Measurements from ENCODE around the gene MT4. TPM values are rescaled to one million over a fixed set of nuclear protein-coding genes. Genes with fewer than 3 reads are reported as not detected.
A peak's percentile ranks its signal among the peaks of the same experiment; 100 is the strongest.

Gene MT4
- total and polyA plus RNA-seq, 2 donors (not counting 3 experiments of a cell fraction or from before 2014, with no cell fraction given) = not detected

DNA sequence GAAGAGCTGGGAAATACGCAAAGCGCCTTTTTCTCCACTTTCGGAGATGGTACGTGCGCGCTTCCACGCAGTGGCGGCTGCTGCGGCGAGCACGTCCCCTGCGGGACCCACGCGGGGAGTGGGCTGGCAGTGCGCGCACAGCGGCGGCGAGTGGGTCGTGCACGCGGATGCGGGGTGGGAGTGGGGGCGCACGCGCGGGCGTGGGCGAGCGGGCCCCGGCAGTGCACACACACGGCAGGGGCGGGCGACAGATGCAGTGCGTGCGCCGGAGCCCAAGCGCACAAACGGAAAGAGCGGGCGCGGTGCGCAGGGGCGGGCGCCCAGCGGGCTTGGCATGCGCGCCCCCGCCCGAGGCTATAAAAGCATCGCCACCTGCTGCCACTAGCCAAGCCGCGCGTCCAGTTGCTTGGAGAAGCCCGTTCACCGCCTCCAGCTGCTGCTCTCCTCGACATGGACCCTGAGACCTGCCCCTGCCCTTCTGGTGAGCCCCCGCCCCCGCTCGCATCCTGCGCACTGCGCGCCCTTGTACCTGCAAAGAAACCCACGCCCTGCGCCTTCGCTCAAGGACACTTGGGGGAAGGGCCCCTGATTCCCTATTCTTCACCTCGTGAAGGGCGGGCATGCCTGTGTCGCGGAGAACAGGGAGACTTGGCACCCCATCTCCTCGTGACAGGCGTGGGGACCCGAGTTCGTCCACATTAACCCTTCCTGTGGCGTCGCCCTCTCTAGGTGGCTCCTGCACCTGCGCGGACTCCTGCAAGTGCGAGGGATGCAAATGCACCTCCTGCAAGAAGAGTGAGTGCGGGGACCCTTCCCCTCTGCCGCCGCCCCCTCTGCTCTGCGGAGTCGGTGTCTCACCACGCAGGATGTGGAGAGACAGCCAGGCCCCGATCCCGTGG, 24.5 kb downstream of the MT4 start, which contains the start of gene MT3:
MT3 (plus strand) TSS at position 388 of the 899 bp plus-strand sequence; CDS start at position 451, 63 bp downstream.
- no TSS peak for BruUV-seq (replicated peaks)

GRCh38 chr16:56591377-56592060, 26.6 kb downstream of the MT4 start:
- ChIA-PET CTCF (interaction anchor here (0.6 to 4.1 kb wide), 7 partner anchors 10 to 77 kb away, joined by 3 to 26 read pairs (median 6); partner anchors contain the start of gene MT1M), POLR2A (no interaction called here)
- BruUV-seq (replicated peaks) = no TSS peak
- H3K9me1 ChIP-seq (replicated peaks; ENCODE audit: control insufficient read depth, extremely low read depth, insufficient read depth, low read length) = no peaks in the 10 kb centered on the region
- H3K9me3 ChIP-seq (replicated peaks; ENCODE audit: control insufficient read depth, insufficient read depth, low read length) = no peaks in the 10 kb centered on the region
- no peak overlapping the region for H3K27ac ChIP-seq (ENCODE audit: insufficient read depth, low read depth, low read length)
- H3K27me3 ChIP-seq (ENCODE audit: control insufficient read depth in 2 of 2, insufficient read depth in 2 of 2, low read length in 2 of 2) = peaks cover 18 to 19% of the 10 kb centered on the region in 2 experiments
- no peak overlapping the region for H3K9ac ChIP-seq (replicated peaks; ENCODE audit: extremely low read depth, insufficient read depth, low read length)
- H4K20me1 ChIP-seq (replicated peaks; ENCODE audit: control insufficient read depth, extremely low read depth, insufficient read depth, low read length) = no peaks in the 10 kb centered on the region
- dilution Hi-C loops (cut with MboI; ENCODE audit: extremely low pct_ligation_motif_present, low sequenced_read_pairs) (no loop called here), intact Hi-C loops (cut with micrococcal nuclease) (no loop called here)
- no peak overlapping the region for H3K4me2 ChIP-seq (ENCODE audit: insufficient read depth, low read length)
- FAIRE-seq (no peak), DNase-seq (ENCODE audit: low read depth, low spot score) (no peak)
- H3K4me1 ChIP-seq (ENCODE audit: control insufficient read depth, extremely low read depth, insufficient read depth, low read length) = no peaks in the 10 kb centered on the region
- no peak overlapping the region for H2AFZ ChIP-seq (ENCODE audit: low read depth, low read length)
- no peak overlapping the region for H3K4me3 ChIP-seq (replicated peaks in 1 of 3; ENCODE audit: insufficient read depth in 1 of 3, low read depth in 1 of 3, low read length in 3 of 3)
- H3K79me2 ChIP-seq (ENCODE audit: control insufficient read depth, insufficient read depth, low read length) = no peaks in the 10 kb centered on the region
- TF ChIP-seq EZH2 (IDR thresholded peaks at IDR 0.05; ENCODE audit: borderline replicate concordance, low read depth, low read length, severe bottlenecking) (no peak), JUN (IDR thresholded peaks at IDR 0.05; ENCODE audit: borderline replicate concordance, insufficient read depth, insufficient read length, low read depth) (no peak), GATA2 (IDR thresholded peaks at IDR 0.05; ENCODE audit: insufficient read depth, insufficient read length, low read depth, low read length) (no peak), POLR2A (IDR thresholded peaks at IDR 0.05; ENCODE audit: low read depth, low read length) (no peak), MYC (IDR thresholded peaks at IDR 0.05; ENCODE audit: low read depth, low read length) (no peak), POLR2AphosphoS5 (IDR thresholded peaks at IDR 0.05; ENCODE audit: insufficient read depth, low read depth, low read length) (no peak), FOS (IDR thresholded peaks at IDR 0.05; ENCODE audit: borderline replicate concordance, insufficient read depth, low read length) (no peak), MAX (IDR thresholded peaks at IDR 0.05; ENCODE audit: insufficient read depth, insufficient read length) (no peak)
- TF ChIP-seq, protein P1, sequence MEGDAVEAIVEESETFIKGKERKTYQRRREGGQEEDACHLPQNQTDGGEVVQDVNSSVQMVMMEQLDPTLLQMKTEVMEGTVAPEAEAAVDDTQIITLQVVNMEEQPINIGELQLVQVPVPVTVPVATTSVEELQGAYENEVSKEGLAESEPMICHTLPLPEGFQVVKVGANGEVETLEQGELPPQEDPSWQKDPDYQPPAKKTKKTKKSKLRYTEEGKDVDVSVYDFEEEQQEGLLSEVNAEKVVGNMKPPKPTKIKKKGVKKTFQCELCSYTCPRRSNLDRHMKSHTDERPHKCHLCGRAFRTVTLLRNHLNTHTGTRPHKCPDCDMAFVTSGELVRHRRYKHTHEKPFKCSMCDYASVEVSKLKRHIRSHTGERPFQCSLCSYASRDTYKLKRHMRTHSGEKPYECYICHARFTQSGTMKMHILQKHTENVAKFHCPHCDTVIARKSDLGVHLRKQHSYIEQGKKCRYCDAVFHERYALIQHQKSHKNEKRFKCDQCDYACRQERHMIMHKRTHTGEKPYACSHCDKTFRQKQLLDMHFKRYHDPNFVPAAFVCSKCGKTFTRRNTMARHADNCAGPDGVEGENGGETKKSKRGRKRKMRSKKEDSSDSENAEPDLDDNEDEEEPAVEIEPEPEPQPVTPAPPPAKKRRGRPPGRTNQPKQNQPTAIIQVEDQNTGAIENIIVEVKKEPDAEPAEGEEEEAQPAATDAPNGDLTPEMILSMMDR (IDR thresholded peaks at IDR 0.05; ENCODE audit: extremely low read depth in 1 of 2, insufficient read depth in 1 of 2, low read depth in 1 of 2, low read length in 2 of 2) = no peak
- H3K36me3 ChIP-seq (ENCODE audit: control insufficient read depth in 2 of 2, extremely low read depth in 1 of 2, insufficient read depth in 2 of 2, low read length in 2 of 2) = no peaks in the 10 kb centered on the region

More for the DNA sequence above, 24.5 kb downstream of the MT4 start, which contains the start of gene MT3:
- Histone ChIP-seq H3K4me1 (ENCODE audit: control insufficient read depth, extremely low read depth, insufficient read depth, low read length) (no peaks in the 10 kb centered on the region), H3K36me3 (ENCODE audit: control insufficient read depth in 2 of 2, extremely low read depth in 1 of 2, insufficient read depth in 2 of 2, low read length in 2 of 2) (no peaks in the 10 kb centered on the region), H2AFZ (ENCODE audit: low read depth, low read length) (peak within 1 kb of the TSS; percentile 38), H3K9me1 (replicated peaks; ENCODE audit: control insufficient read depth, extremely low read depth, insufficient read depth, low read length) (no peaks in the 10 kb centered on the region), H3K4me3 (replicated peaks in 1 of 3; ENCODE audit: insufficient read depth in 1 of 3, low read depth in 1 of 3, low read length in 3 of 3) (peak within 1 kb of the TSS in 2 of 3 experiments; percentile 20 to 32), H4K20me1 (replicated peaks; ENCODE audit: control insufficient read depth, extremely low read depth, insufficient read depth, low read length) (no peaks in the 10 kb centered on the region), H3K9me3 (replicated peaks; ENCODE audit: control insufficient read depth, insufficient read depth, low read length) (no peaks in the 10 kb centered on the region), H3K4me2 (ENCODE audit: insufficient read depth, low read length) (peak within 1 kb of the TSS; percentile 56), H3K27me3 (ENCODE audit: control insufficient read depth in 2 of 2, insufficient read depth in 2 of 2, low read length in 2 of 2) (peaks cover 20 to 21% of the 10 kb centered on the region in 2 experiments), H3K27ac (ENCODE audit: insufficient read depth, low read depth, low read length) (no peak within 1 kb of the TSS), H3K9ac (replicated peaks; ENCODE audit: extremely low read depth, insufficient read depth, low read length) (no peak within 1 kb of the TSS), H3K79me2 (ENCODE audit: control insufficient read depth, insufficient read depth, low read length) (no peaks in the 10 kb centered on the region)
- intact Hi-C loops (cut with micrococcal nuclease) = no loop called here
- POLR2A ChIA-PET = no interaction called here
- dilution Hi-C loops (cut with MboI; ENCODE audit: extremely low pct_ligation_motif_present, low sequenced_read_pairs) = no loop called here
- DNase-seq (ENCODE audit: low read depth, low spot score) = no peak
- TF ChIP-seq POLR2A (IDR thresholded peaks at IDR 0.05; ENCODE audit: low read depth, low read length) = no peak
- no peak for TF ChIP-seq MAX (IDR thresholded peaks at IDR 0.05; ENCODE audit: insufficient read depth, insufficient read length)
- peak; percentile 61 for TF ChIP-seq EZH2 (IDR thresholded peaks at IDR 0.05; ENCODE audit: borderline replicate concordance, low read depth, low read length, severe bottlenecking)
- CTCF ChIA-PET = interaction anchor here (1.3 to 4.1 kb wide), 2 partner anchors 12 to 113 kb away, joined by 3 to 26 read pairs; no protein-coding TSS in a partner anchor
- no peak for FAIRE-seq

Data from endothelial cell of umbilical vein (primary cell).